Esophagus muscularis mucosa (tissue), 4 donors: ENCODE measurements around the gene ZC3H10. TPM values are rescaled to one million over a fixed set of nuclear protein-coding genes. Genes with fewer than 3 reads are reported as not detected.
"Not testable (repeated sequence)": the region's sequence is repeated elsewhere in the genome, so short reads cannot be mapped to it uniquely, and the experiment has no call there.

Experiments
- DNase-seq: peaks from one replicate; pipeline ENCODE4 v3.0.0-alpha.2; 2017; ENCODE audit errors: extremely low spot score
- H3K27ac ChIP-seq, 4 donors: fragments of 200-600 bp; sonication (generic); replicated peaks in 1 of 4; 1 replicate in 3 of 4; 2 replicates in 1 of 4; pipeline ENCODE4 v1.5.1; 2016 to 2019; ENCODE audit warnings: mild to moderate bottlenecking in 1 of 4
- H3K27me3 ChIP-seq, 4 donors: fragments of 200-600 bp; sonication (generic); one replicate each; pipeline versions ENCODE4 v1.5.1 to v1.6.0; 2016 to 2019
- H3K36me3 ChIP-seq, 4 donors: fragments of 200-600 bp; sonication (generic); one replicate each; pipeline ENCODE4 v1.5.1; 2016 to 2019
- H3K4me1 ChIP-seq, 4 donors: fragments of 200-600 bp; sonication (generic); one replicate each; pipeline ENCODE4 v1.5.1; 2016 to 2019
- H3K4me3 ChIP-seq, 4 donors: fragments of 200-600 bp; sonication (generic); 1 replicate in 2 of 4; 2 replicates in 2 of 4; pipeline ENCODE4 v1.5.1; 2016 to 2019; ENCODE audit warnings: mild to moderate bottlenecking in 4 of 4, moderate library complexity in 1 of 4
- H3K9me3 ChIP-seq, 4 donors: fragments of 200-600 bp; sonication (generic); 1 replicate in 3 of 4; 2 replicates in 1 of 4; pipeline ENCODE4 v1.5.1; 2016 to 2019
- CTCF ChIP-seq, 3 experiments: fragments of 200-600 bp in 2 of 3; fragments of 450-650 bp in 1 of 3; sonication (generic) in 2 of 3; IDR thresholded peaks; one replicate each; pipeline ENCODE4 v1.5.1; 2017 to 2019; ENCODE audit warnings: antibody characterized with exemption in 3 of 3, mild to moderate bottlenecking in 2 of 3, moderate library complexity in 1 of 3
- EP300 ChIP-seq: sonication (generic); formaldehyde crosslinking; IDR thresholded peaks from one replicate; pipeline ENCODE4 v1.6.1; 2017; ENCODE audit warnings: antibody characterized with exemption
- POLR2A ChIP-seq: fragments of 450-650 bp; IDR thresholded peaks from one replicate; pipeline ENCODE4 v1.6.1; 2017; ENCODE audit warnings: antibody characterized with exemption, moderate library complexity, mild to moderate bottlenecking, low read depth
- POLR2AphosphoS5 ChIP-seq, 2 donors: sonication (generic); formaldehyde crosslinking; IDR thresholded peaks; one replicate each; pipeline ENCODE4 v1.6.1; 2017; ENCODE audit warnings: antibody characterized with exemption in 2 of 2
- WGBS: methylation state at CpG from one replicate; pipeline ENCODE4 v1.1.5; 2018; 5-methylcytosine and 5-hydroxymethylcytosine counted together
- intact Hi-C: fragments of 100-400 bp; cut with DNase I; formaldehyde crosslinking; loops from one replicate; pipeline ENCODE4 v1.15.1; 2023
- total RNA-seq, 4 donors: library from RNA; depleted of rRNA; stranded (reverse); fragments of >200 nt; gene quantifications; one replicate each; pipeline versions ENCODE4 v1.1.0 to v1.2.1, GENCODE V29; 2016

The ZC3H10 gene
- total RNA-seq, 4 donors from 2014 or later, result 5.0 to 7.9 (median 6.6) TPM

DNA sequence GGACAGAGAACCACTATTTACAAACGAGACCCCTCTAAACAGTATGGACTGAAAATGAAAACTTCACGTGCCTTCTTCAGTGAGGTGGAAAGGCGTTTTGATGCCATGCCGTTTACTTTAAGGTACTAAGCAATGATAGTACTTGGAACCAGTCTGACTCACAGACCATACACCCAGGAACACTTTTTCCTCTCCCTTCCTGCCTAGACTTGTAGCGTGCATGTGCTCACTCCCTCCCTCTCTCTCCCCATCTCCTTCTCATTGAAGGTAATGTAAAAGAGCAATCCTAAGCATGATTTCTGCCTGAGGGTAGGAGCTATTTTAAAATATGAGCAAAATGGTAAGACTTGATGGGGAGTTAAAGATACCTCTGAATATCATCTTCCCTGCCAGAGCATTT lies 7.5 kb upstream of the ZC3H10 start:
- TF ChIP-seq POLR2AphosphoS5 (IDR thresholded peaks at IDR 0.05), result no peak
- TF ChIP-seq POLR2A, result no peak
- no peak for TF ChIP-seq EP300
- TF ChIP-seq CTCF (IDR thresholded peaks at IDR 0.05), result no peak
- WGBS, result 92% methylated on average over 5 of the region's 5 CpGs
- no peak overlapping the region for H3K4me3 ChIP-seq
- no peaks in the 10 kb centered on the region for H3K27me3 ChIP-seq
- H3K36me3 ChIP-seq, result peaks cover 60 to 76% (median 71%) of the 10 kb centered on the region in 4 donors
- no peak overlapping the region for H3K27ac ChIP-seq
- intact Hi-C loops, result no loop called here
- H3K9me3 ChIP-seq, result no peaks in the 10 kb centered on the region
- H3K4me1 ChIP-seq, result peaks cover 13 to 23% (median 17%) of the 10 kb centered on the region in 4 donors
- DNase-seq, result no peak

GRCh38 chr12:56114084-56114483 lies 4.0 kb upstream of the ZC3H10 start:
- H3K27ac ChIP-seq, result no peak overlapping the region
- H3K36me3 ChIP-seq, result peaks cover 41 to 50% (median 47%) of the 10 kb centered on the region in 4 donors
- H3K27me3 ChIP-seq, result no peaks in the 10 kb centered on the region
- no peaks in the 10 kb centered on the region for H3K9me3 ChIP-seq
- TF ChIP-seq POLR2A (no peak), CTCF (IDR thresholded peaks at IDR 0.05) (no peak), POLR2AphosphoS5 (IDR thresholded peaks at IDR 0.05) (no peak), EP300 (no peak)
- 96% methylated on average over 1 of the region's 1 CpG for WGBS
- intact Hi-C loops, result no loop called here
- DNase-seq, result no peak
- H3K4me3 ChIP-seq, result no peak overlapping the region
- peaks cover 13 to 25% (median 17%) of the 10 kb centered on the region in 4 donors for H3K4me1 ChIP-seq

DNA sequence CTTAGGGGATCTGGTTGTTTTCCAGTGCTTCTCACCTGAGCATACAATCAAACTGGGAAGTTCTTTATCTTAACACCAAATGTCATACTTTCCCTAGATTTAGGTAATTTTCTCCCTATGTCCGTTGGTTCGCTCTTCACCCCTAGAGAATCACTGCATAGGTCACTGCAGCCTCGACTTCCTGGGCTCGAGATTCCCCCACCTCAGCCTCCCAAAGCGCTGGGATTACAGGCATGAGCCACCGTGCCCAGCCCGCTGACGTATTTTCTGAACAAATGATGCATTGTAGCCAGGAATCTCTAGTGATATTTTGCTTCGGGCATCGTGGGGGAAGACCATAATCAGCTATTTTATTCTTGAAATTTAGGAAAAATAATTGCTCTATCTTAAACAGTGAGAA lies 2.7 kb upstream of the ZC3H10 start:
- TF ChIP-seq POLR2A (no peak), EP300 (no peak), CTCF (IDR thresholded peaks at IDR 0.05) (no peak), POLR2AphosphoS5 (IDR thresholded peaks at IDR 0.05) (no peak)
- H3K36me3 ChIP-seq, result peaks cover 29 to 41% (median 36%) of the 10 kb centered on the region in 4 donors
- intact Hi-C loops, result no loop called here
- no peaks in the 10 kb centered on the region for H3K27me3 ChIP-seq
- peak overlapping the region; percentile 66 to 86 (median 78) for H3K4me3 ChIP-seq
- H3K4me1 ChIP-seq, result peaks cover 26 to 37% (median 29%) of the 10 kb centered on the region in 4 donors
- no peaks in the 10 kb centered on the region for H3K9me3 ChIP-seq
- WGBS, result 49% methylated on average over 10 of the region's 10 CpGs
- peak overlapping the region; percentile 92 to 98 (median 94) for H3K27ac ChIP-seq
- no peak for DNase-seq

GRCh38 chr12:56116267-56117081 lies 1.6 kb upstream of the ZC3H10 start, which contains the start of gene RPL41:
Gene RPL41 (plus strand): TSS chr12:56116633.
- Histone ChIP-seq H3K27ac (peak within 1 kb of the TSS; percentile 92 to 98 (median 94)), H3K36me3 (peaks cover 25 to 41% (median 36%) of the 10 kb centered on the region in 4 donors), H3K9me3 (no peaks in the 10 kb centered on the region), H3K4me1 (peaks cover 32 to 49% (median 40%) of the 10 kb centered on the region in 4 donors), H3K27me3 (no peaks in the 10 kb centered on the region), H3K4me3 (peak within 1 kb of the TSS; percentile 66 to 86 (median 78))
- WGBS, result under 1% methylated on average over 34 of the region's 34 CpGs
- DNase-seq, result peak; percentile 99
- intact Hi-C loops, result no loop called here
- peak; percentile 98 for TF ChIP-seq POLR2A
- no peak for TF ChIP-seq EP300
- TF ChIP-seq POLR2AphosphoS5 (IDR thresholded peaks at IDR 0.05), result peak; percentile 98 to 100

DNA sequence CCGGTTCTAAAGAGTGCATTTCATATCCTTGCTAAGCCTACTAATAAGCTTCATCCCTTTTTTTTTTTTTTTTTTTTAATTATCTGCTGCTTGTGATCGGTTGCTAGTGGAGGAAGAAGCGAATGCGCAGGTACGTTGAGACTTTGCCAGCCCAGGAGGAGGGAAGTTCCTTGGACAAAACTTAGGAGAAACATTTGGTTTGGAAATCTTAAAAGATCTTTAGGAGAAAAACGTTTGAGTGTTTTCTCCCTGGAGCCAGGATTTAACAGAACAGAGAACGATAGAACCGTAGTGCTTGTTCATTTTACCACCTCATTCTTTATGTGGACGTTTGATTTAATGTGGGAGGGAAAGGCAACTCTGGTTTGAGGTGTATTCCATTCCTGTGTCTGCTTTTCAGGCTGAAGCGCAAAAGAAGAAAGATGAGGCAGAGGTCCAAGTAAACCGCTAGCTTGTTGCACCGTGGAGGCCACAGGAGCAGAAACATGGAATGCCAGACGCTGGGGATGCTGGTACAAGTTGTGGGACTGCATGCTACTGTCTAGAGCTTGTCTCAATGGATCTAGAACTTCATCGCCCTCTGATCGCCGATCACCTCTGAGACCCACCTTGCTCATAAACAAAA lies 872 bp upstream of the ZC3H10 start:
- WGBS, result 2% methylated on average over 16 of the region's 16 CpGs
- H3K27me3 ChIP-seq, intact Hi-C loops, DNase-seq, H3K9me3 ChIP-seq: not testable (repeated sequence)
- Histone ChIP-seq H3K27ac (peak overlapping the region; percentile 92 to 98 (median 94)), H3K36me3 (peaks cover 21 to 41% (median 36%) of the 10 kb centered on the region in 4 donors), H3K4me3 (peak overlapping the region; percentile 66 to 86 (median 78)), H3K4me1 (peaks cover 39 to 56% (median 46%) of the 10 kb centered on the region in 4 donors)
